ENCODE results near the gene PRSS22. TPM values are rescaled to one million over a fixed set of nuclear protein-coding genes. Genes with fewer than 3 reads are reported as not detected.

Gene PRSS22
- polyA plus RNA-seq, 1 donor (not counting 4 experiments of a cell fraction or from before 2014, with no cell fraction given): 2.2 TPM

DNA sequence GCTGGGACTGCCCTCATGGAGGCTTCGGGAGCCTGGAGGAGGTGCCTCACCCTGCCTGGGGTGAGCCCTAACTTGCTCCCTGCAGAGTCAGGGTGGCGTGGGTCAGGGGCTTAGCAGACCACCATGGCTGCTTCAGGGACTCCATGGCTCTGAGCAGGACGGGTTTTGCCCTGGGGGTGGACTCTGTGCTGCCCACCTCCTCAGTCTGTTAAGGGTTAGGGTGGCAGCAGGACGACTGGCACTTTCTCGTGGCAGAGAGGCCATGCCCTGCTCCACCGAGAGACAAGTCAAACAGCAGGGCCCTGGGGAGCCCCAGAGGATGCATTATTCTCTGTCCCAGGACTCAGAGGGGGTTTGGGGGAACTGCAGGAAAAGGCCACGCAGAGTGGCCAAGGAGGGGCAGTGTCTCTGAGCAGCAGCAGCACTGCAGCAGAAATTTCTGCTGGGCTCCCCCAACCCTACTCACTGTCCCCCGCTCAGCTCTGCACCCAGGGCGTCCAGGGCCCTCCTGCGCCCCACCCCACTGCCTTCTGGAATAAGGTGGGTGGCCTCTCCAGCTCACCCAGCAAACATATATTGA lies 1.8 kb upstream of the PRSS22 start:
- Histone ChIP-seq H3K27ac (ENCODE audit: control insufficient read depth, insufficient read depth, low read length) (no peak overlapping the region), H3K4me2 (ENCODE audit: control insufficient read depth, extremely low read depth, insufficient read depth, low read depth, low read length) (no peak overlapping the region)
- FAIRE-seq: no peak

DNA sequence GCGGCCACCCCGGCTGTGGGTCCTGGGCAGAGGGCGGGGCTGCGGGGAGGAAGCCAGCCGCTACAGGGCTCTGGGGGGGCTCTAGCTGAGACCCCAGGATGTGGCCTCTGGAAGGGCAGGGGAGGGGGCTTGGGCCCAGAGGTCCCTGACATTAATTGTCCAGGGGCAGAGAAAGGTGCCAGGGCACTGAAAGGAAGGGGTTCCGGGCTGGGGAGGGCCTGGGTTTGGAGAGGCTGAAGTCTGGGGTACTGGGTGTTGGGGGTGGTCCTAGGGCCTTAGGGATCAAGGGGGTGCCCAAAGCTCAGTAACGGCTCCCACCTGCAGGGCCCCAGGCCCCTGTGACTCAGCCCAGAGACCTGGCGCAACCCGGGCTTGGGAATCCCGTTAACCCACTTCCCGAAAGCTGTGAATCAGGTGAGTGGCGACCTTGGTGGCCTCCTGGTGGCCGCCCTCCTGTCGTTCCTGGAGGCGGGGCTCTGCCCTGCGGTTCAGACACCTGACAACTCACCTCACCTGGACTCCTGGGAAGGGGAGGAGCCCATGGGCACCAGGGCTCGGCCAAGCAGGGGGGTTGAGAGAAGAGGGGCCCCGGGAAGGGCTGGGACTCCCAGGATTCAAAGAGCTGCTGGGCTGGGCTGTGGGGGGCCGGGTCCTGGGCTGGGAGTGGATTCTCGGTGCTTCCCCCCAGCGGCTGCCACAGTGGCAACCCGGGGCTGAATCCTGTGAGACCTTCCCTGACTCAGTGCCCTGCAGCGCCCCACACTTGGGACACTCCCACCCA lies 465 bp upstream of the PRSS22 start:
- Histone ChIP-seq H3K4me3 (ENCODE audit: control insufficient read depth in 2 of 3, extremely low read depth in 1 of 3, insufficient read depth in 2 of 3, low read depth in 1 of 3, low read length in 3 of 3) (peak overlapping the region; percentile 39 to 68 (median 53)), H3K9me3 (ENCODE audit: control insufficient read depth, low read depth, low read length) (no peaks in the 10 kb centered on the region), H3K4me2 (ENCODE audit: control insufficient read depth, extremely low read depth, insufficient read depth, low read depth, low read length) (peak overlapping the region; percentile 78), H3K9ac (ENCODE audit: control insufficient read depth, extremely low read depth, insufficient read depth, low read length) (peak overlapping the region; percentile 62), H3K36me3 (ENCODE audit: control insufficient read depth in 2 of 2, extremely low read depth in 1 of 2, insufficient read depth in 2 of 2, low read length in 2 of 2) (peaks cover 0 to 3% of the 10 kb centered on the region in 2 experiments), H3K27me3 (ENCODE audit: control insufficient read depth, extremely low read depth, insufficient read depth, low read length) (no peaks in the 10 kb centered on the region), H3K4me1 (ENCODE audit: control insufficient read depth, extremely low read depth, insufficient read depth, low read length) (peaks cover 20% of the 10 kb centered on the region), H3K9me1 (ENCODE audit: control insufficient read depth, extremely low read depth, insufficient read depth, low read length) (no peaks in the 10 kb centered on the region), H3K79me2 (ENCODE audit: control insufficient read depth, insufficient read depth, low read length) (no peaks in the 10 kb centered on the region), H2AFZ (ENCODE audit: control insufficient read depth, low read length) (no peak overlapping the region), H4K20me1 (ENCODE audit: control insufficient read depth, extremely low read depth, insufficient read depth, low read length) (no peaks in the 10 kb centered on the region), H3K27ac (ENCODE audit: control insufficient read depth, insufficient read depth, low read length) (peak overlapping the region; percentile 47)
- peak; percentile 59 for FAIRE-seq
- no peak for TF ChIP-seq EZH2 (IDR thresholded peaks at IDR 0.05; ENCODE audit: low read length)
- TF ChIP-seq, protein P1, sequence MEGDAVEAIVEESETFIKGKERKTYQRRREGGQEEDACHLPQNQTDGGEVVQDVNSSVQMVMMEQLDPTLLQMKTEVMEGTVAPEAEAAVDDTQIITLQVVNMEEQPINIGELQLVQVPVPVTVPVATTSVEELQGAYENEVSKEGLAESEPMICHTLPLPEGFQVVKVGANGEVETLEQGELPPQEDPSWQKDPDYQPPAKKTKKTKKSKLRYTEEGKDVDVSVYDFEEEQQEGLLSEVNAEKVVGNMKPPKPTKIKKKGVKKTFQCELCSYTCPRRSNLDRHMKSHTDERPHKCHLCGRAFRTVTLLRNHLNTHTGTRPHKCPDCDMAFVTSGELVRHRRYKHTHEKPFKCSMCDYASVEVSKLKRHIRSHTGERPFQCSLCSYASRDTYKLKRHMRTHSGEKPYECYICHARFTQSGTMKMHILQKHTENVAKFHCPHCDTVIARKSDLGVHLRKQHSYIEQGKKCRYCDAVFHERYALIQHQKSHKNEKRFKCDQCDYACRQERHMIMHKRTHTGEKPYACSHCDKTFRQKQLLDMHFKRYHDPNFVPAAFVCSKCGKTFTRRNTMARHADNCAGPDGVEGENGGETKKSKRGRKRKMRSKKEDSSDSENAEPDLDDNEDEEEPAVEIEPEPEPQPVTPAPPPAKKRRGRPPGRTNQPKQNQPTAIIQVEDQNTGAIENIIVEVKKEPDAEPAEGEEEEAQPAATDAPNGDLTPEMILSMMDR (optimal IDR thresholded peaks at IDR 0.05 in 1 of 3, IDR thresholded peaks at IDR 0.05 in 1 of 3, conservative IDR thresholded peaks at IDR 0.05 in 1 of 3; ENCODE audit: extremely low read depth in 1 of 3, insufficient read depth in 2 of 3, low read length in 3 of 3): peak in 2 of 3 experiments; percentile 9 to 37
- dilution Hi-C loops (cut with MboI; ENCODE audit: extremely low pct_ligation_motif_present, low sequenced_read_pairs): no loop called here
- no peak for DNase-seq (ENCODE audit: low read depth, low spot score)

More for the DNA sequence above, 1.8 kb upstream of the PRSS22 start:
- H3K9me3 ChIP-seq (ENCODE audit: control insufficient read depth, low read depth, low read length): no peaks in the 10 kb centered on the region
- dilution Hi-C loops (cut with MboI; ENCODE audit: extremely low pct_ligation_motif_present, low sequenced_read_pairs): no loop called here
- peaks cover 20% of the 10 kb centered on the region for H3K4me1 ChIP-seq (ENCODE audit: control insufficient read depth, extremely low read depth, insufficient read depth, low read length)
- H3K36me3 ChIP-seq (ENCODE audit: control insufficient read depth in 2 of 2, extremely low read depth in 1 of 2, insufficient read depth in 2 of 2, low read length in 2 of 2): no peaks in the 10 kb centered on the region
- H3K4me3 ChIP-seq (ENCODE audit: control insufficient read depth in 2 of 3, extremely low read depth in 1 of 3, insufficient read depth in 2 of 3, low read depth in 1 of 3, low read length in 3 of 3): no peak overlapping the region
- H3K27me3 ChIP-seq (ENCODE audit: control insufficient read depth, extremely low read depth, insufficient read depth, low read length): no peaks in the 10 kb centered on the region
- no peaks in the 10 kb centered on the region for H4K20me1 ChIP-seq (ENCODE audit: control insufficient read depth, extremely low read depth, insufficient read depth, low read length)
- H3K79me2 ChIP-seq (ENCODE audit: control insufficient read depth, insufficient read depth, low read length): no peaks in the 10 kb centered on the region
- no peak overlapping the region for H2AFZ ChIP-seq (ENCODE audit: control insufficient read depth, low read length)
- no peak overlapping the region for H3K9ac ChIP-seq (ENCODE audit: control insufficient read depth, extremely low read depth, insufficient read depth, low read length)
- H3K9me1 ChIP-seq (ENCODE audit: control insufficient read depth, extremely low read depth, insufficient read depth, low read length): no peaks in the 10 kb centered on the region
- TF ChIP-seq, protein P1 (optimal IDR thresholded peaks at IDR 0.05 in 1 of 3, IDR thresholded peaks at IDR 0.05 in 1 of 3, conservative IDR thresholded peaks at IDR 0.05 in 1 of 3; ENCODE audit: extremely low read depth in 1 of 3, insufficient read depth in 2 of 3, low read length in 3 of 3): no peak
- no peak for TF ChIP-seq EZH2 (IDR thresholded peaks at IDR 0.05; ENCODE audit: low read length)
- no peak for DNase-seq (ENCODE audit: low read depth, low spot score)
